Ishikawa (cell line): ENCODE data around the gene RXRB.

Experiments used
- CEBPB ChIP-seq: IDR thresholded peaks from 2 replicates; pipeline ENCODE4 v1.6.1; 2012
- CREB1 ChIP-seq: IDR thresholded peaks from 2 replicates; pipeline ENCODE4 v1.6.1; 2012; ENCODE audit warnings: low read depth
- EGR1 ChIP-seq: IDR thresholded peaks from 2 replicates; pipeline ENCODE4 v1.6.1; 2012
- EP300 ChIP-seq: IDR thresholded peaks from 2 replicates; pipeline ENCODE4 v1.6.1; 2012; ENCODE audit warnings: borderline replicate concordance
- FOXM1 ChIP-seq: IDR thresholded peaks from 2 replicates; pipeline ENCODE4 v1.6.1; 2012; ENCODE audit warnings: low read depth, borderline replicate concordance
- MAX ChIP-seq: IDR thresholded peaks from 2 replicates; pipeline ENCODE4 v1.6.1; 2012
- NFIC ChIP-seq: IDR thresholded peaks from 2 replicates; pipeline ENCODE4 v1.6.1; 2012
- RAD21 ChIP-seq: IDR thresholded peaks from 2 replicates; pipeline ENCODE4 v1.6.1; 2012; ENCODE audit warnings: low read depth
- REST ChIP-seq: IDR thresholded peaks from 2 replicates; pipeline ENCODE4 v1.6.1; 2012; ENCODE audit warnings: low read depth, mild to moderate bottlenecking
- TAF1 ChIP-seq: IDR thresholded peaks from 2 replicates; pipeline ENCODE4 v1.6.1; 2012; ENCODE audit warnings: low read depth, mild to moderate bottlenecking
- TCF12 ChIP-seq: IDR thresholded peaks from 2 replicates; pipeline ENCODE4 v1.6.1; 2012; ENCODE audit warnings: low read depth
- TEAD4 ChIP-seq: IDR thresholded peaks from 2 replicates; pipeline ENCODE4 v1.6.1; 2012
- USF1 ChIP-seq: IDR thresholded peaks from 2 replicates; pipeline ENCODE4 v1.6.1; 2012
- YY1 ChIP-seq: IDR thresholded peaks from 2 replicates; pipeline ENCODE4 v1.6.1; 2012; ENCODE audit warnings: low read depth
- ZBTB7A ChIP-seq: IDR thresholded peaks from 2 replicates; pipeline ENCODE4 v1.6.1; 2012; ENCODE audit warnings: low read depth

RXRB gene

GRCh38 chr6:33189625-33190448, 10.6 kb downstream of the RXRB start:
- TF ChIP-seq TEAD4 (no peak), RAD21 (no peak), NFIC (no peak), USF1 (no peak), MAX (no peak), ZBTB7A (no peak), CREB1 (no peak), FOXM1 (no peak), CEBPB (no peak), TCF12 (no peak), TAF1 (no peak), EP300 (no peak), YY1 (no peak), EGR1 (no peak), REST (no peak)

GRCh38 chr6:33189164-33189563, 11.3 kb downstream of the RXRB start:
- TF ChIP-seq RAD21 (no peak), EGR1 (no peak), FOXM1 (no peak), YY1 (no peak), CREB1 (no peak), EP300 (no peak), REST (no peak), TEAD4 (no peak), TAF1 (no peak), ZBTB7A (no peak), CEBPB (no peak)

GRCh38 chr6:33187809-33188208, 12.7 kb downstream of the RXRB start:
- TF ChIP-seq TAF1 (no peak), CEBPB (no peak)

GRCh38 chr6:33185654-33186187, 14.7 kb downstream of the RXRB start:
- TF ChIP-seq RAD21 (no peak), ZBTB7A (no peak), CEBPB (no peak), TAF1 (no peak), FOXM1 (no peak), EP300 (no peak), CREB1 (no peak)

GRCh38 chr6:33185190-33185589, 15.3 kb downstream of the RXRB start:
- TF ChIP-seq EP300 (no peak), FOXM1 (no peak), MAX (no peak), NFIC (no peak), CREB1 (no peak), YY1 (no peak), REST (no peak), TEAD4 (no peak), ZBTB7A (no peak), RAD21 (no peak), TAF1 (no peak), TCF12 (no peak), CEBPB (no peak), EGR1 (no peak)
